SH-SY5Y (cell line): ENCODE measurements around the gene MAST2.

ENCODE experiments used
- GATA2 ChIP-seq: IDR thresholded peaks from 2 replicates; pipeline ENCODE4 v1.6.1; 2011; ENCODE audit warnings: mild to moderate bottlenecking, low read depth, low read length
- GATA3 ChIP-seq: IDR thresholded peaks from 2 replicates; pipeline ENCODE4 v1.6.1; 2011; ENCODE audit warnings: low read depth, mild to moderate bottlenecking, low read length, moderate library complexity

DNA sequence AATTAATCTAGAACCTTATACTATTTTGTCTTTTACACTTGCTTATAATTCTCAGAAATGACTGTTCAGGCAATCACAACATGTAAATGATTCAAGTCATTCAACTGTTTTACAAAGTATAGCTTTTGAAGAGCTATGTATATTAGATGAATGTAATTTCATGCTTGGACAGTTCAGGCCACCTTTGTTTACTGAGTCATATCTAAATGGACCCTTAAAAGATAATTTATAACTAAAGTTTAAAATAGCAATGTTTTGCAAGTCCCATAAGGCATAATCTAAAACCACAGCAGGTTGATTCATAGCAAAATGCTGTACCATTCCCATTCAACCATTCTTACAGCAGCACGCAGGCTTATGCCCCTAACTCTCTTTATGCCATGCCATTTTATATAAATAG, 264.2 kb downstream of the MAST2 start:
- no peak for TF ChIP-seq GATA2
- no peak for TF ChIP-seq GATA3
